Kidney epithelial cell (primary cell): Measurements from ENCODE around the gene ANAPC2. TPM values are rescaled to one million over a fixed set of nuclear protein-coding genes. Genes with fewer than 3 reads are reported as not detected.

ENCODE experiments used
- DNase-seq: peaks from one replicate; pipeline ENCODE4 v3.0.0-alpha.2; 2010; ENCODE audit warnings: low read depth
- H3K27me3 ChIP-seq: 2 replicates; pipeline ENCODE4 v1.6.0; 2011; ENCODE audit warnings: low read length; ENCODE audit not compliant: control insufficient read depth, insufficient read depth
- H3K36me3 ChIP-seq: 2 replicates; pipeline ENCODE4 v1.5.1; 2011; ENCODE audit warnings: low read length; ENCODE audit not compliant: control insufficient read depth, insufficient read depth
- H3K4me3 ChIP-seq: 2 replicates; pipeline ENCODE4 v1.5.1; 2011; ENCODE audit warnings: low read depth, mild to moderate bottlenecking, control low read depth, low read length
- total RNA-seq: library from RNA; depleted of rRNA; stranded (reverse); fragments of >200 nt; gene quantifications from 2 replicates; pipeline ENCODE4 v1.2.3, GENCODE V29; 2015
- TF ChIP-seq, protein P1 (sequence below): IDR thresholded peaks from 2 replicates; pipeline ENCODE4 v1.5.1; 2011; ENCODE audit warnings: mild to moderate bottlenecking, moderate library complexity, low read length, control low read depth, inconsistent platforms; ENCODE audit not compliant: insufficient read depth, poor library complexity, severe bottlenecking

Gene ANAPC2
- total RNA-seq, 1 donor from 2014 or later = 18.8 TPM

DNA sequence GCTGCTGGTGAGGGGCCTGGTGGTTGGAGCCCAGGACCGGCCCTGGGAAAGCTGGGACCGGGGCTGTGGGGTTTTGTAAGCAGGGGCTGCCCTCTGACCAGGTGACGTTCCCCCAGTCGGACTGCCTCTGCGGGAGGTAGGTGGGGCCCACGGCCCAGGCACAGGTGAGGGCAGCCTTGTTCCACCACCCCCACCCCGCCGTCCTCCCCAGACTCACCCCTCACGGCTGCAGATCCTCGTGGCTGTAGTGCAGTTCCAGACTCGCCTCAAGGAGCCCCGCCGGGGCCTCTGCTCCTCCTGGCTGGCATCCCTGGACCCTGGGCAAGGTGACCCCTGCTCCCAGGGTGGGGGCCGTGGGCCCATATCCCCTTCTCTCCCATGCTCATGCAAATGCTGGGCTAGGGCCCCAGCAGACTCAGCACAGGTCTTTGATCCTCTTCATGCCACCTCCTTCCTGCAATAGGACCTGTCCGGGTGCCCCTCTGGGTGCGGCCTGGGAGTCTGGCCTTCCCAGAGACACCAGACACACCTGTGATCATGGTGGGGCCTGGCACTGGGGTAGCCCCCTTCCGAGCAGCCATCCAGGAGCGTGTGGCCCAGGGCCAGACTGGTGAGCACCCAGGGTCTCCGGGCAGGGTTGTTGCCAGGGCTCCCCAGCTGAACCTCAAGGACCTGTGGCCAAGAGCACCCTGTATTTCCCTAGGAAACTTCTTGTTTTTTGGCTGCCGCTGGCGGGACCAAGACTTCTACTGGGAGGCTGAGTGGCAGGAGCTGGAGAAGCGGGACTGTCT lies 27.0 kb upstream of the ANAPC2 start:
- Histone ChIP-seq H3K36me3 (no peaks in the 10 kb centered on the region), H3K27me3 (no peaks in the 10 kb centered on the region), H3K4me3 (no peak overlapping the region)
- DNase-seq = no peak
- TF ChIP-seq, protein P1, sequence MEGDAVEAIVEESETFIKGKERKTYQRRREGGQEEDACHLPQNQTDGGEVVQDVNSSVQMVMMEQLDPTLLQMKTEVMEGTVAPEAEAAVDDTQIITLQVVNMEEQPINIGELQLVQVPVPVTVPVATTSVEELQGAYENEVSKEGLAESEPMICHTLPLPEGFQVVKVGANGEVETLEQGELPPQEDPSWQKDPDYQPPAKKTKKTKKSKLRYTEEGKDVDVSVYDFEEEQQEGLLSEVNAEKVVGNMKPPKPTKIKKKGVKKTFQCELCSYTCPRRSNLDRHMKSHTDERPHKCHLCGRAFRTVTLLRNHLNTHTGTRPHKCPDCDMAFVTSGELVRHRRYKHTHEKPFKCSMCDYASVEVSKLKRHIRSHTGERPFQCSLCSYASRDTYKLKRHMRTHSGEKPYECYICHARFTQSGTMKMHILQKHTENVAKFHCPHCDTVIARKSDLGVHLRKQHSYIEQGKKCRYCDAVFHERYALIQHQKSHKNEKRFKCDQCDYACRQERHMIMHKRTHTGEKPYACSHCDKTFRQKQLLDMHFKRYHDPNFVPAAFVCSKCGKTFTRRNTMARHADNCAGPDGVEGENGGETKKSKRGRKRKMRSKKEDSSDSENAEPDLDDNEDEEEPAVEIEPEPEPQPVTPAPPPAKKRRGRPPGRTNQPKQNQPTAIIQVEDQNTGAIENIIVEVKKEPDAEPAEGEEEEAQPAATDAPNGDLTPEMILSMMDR = no peak

DNA sequence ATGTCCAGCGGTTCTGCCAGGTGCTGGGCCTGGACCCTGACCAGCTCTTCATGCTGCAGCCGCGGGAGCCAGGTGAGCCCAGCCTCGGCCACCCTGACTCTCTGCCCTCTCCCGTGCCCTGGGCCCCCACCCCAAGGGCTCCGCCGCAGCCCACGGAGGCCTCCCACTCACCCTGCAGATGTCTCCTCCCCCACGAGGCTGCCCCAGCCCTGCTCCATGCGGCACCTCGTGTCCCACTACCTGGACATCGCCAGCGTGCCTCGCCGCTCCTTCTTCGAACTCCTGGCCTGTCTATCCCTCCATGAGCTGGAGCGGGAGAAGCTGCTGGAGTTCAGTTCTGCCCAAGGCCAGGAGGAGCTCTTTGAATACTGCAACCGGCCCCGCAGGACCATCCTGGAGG lies 26.3 kb upstream of the ANAPC2 start:
- H3K36me3 ChIP-seq = no peaks in the 10 kb centered on the region
- H3K4me3 ChIP-seq = no peak overlapping the region
- TF ChIP-seq, protein P1 = no peak
- H3K27me3 ChIP-seq = no peaks in the 10 kb centered on the region
- DNase-seq = no peak

DNA sequence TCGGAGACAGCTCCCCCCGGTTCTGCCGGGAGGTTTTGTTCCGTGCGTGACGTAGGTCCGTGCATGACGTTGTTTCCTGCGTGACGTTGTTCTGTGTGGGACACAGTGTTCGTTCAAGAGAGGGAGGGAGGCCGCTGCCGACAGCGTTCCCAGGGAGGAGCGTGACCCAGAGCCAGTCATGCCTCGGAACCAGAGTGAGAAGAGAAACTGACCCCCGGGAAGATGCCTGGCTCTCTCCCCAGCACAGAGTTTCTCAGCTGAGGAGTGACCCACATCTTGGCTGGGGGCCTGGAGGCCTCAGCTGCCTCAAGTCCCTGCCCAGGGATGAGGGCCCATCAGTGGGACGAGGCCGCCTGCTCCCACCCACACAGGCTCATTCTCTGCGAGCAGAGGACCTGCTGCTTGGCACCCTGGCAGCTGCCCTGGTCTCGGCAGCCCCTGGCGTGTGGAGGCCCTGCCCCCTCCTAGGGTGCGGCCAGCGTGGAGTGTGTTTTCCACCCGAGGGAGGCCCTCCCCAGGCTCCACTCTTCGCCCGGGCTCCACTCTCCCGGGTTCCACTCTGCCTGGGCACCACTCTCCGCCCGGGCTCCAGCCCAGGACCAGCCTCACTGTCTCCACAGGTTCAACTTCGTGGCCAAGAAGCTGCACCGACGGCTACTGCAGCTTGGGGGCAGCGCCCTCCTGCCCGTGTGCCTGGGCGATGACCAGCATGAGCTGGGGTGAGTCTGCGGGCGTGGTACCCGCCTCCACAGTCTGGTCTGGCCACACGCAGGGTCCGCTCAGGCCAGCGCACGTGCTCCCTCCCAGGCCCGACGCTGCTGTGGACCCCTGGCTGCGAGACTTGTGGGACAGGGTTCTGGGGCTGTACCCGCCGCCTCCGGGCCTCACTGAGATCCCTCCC lies 25.1 kb upstream of the ANAPC2 start:
- TF ChIP-seq, protein P1 = peak; percentile 30
- no peak for DNase-seq
- H3K4me3 ChIP-seq = no peak overlapping the region
- H3K27me3 ChIP-seq = no peaks in the 10 kb centered on the region
- H3K36me3 ChIP-seq = no peaks in the 10 kb centered on the region

DNA sequence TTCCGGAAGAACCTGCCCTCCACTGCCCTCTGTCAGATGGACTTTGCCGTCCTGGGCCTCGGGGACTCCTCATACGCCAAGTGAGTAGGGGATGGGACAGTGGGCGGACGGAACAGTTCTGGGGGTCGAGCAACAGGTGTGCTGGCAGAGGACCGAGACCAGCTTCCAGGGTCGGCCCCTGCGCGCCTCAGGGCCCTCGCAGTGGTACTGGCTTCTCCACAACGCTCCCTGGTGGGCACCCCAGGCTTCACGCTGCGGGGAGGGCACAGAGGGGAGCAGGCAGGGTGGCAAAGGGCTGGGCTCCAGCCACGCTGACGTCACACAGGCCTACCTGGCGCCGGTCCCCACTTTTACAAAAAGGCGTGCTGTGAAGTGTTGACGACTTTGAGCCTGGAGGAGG lies 24.2 kb upstream of the ANAPC2 start:
- TF ChIP-seq, protein P1 = no peak
- no peak overlapping the region for H3K4me3 ChIP-seq
- H3K36me3 ChIP-seq = no peaks in the 10 kb centered on the region
- no peaks in the 10 kb centered on the region for H3K27me3 ChIP-seq
- no peak for DNase-seq

DNA sequence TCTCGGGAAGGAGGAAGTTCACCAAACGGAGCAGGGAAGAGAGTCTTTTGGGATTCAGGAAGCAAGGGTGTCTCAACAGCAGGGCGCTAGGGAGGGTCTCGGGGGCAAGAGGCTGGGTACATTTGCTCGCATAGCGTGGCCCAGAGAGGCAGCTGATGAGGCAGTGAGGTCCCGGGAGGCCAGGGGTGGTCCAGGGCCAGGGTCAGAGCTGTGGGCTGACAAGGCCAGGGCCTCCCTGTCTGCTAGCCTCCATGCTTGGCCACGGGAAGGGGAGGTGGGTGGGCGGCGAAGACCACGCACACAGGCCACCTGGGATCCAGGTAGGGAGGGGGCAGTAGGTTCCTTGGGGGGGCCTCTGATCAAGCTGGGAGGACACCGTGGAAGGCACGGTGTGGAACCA lies 23.2 kb upstream of the ANAPC2 start:
- no peak for DNase-seq
- H3K36me3 ChIP-seq = no peaks in the 10 kb centered on the region
- no peak overlapping the region for H3K4me3 ChIP-seq
- TF ChIP-seq, protein P1 = no peak
- no peaks in the 10 kb centered on the region for H3K27me3 ChIP-seq
